ENCODE results near the gene DEGS2.

DEGS2 gene

GRCh38 chr14:100138955-100139354, 20.5 kb downstream of the DEGS2 start:
- H3K4me1 ChIP-seq, result no peaks in the 10 kb centered on the region
- no peak overlapping the region for H3K4me2 ChIP-seq (ENCODE audit: low read length)
- no peaks in the 10 kb centered on the region for H3K79me2 ChIP-seq
- H3K27ac ChIP-seq, result no peak overlapping the region
- no peaks in the 10 kb centered on the region for H3K36me3 ChIP-seq (ENCODE audit: control insufficient read depth, insufficient read depth, low read length)
- no peak overlapping the region for H2AFZ ChIP-seq
- no peak overlapping the region for H3K9ac ChIP-seq
- H3K4me3 ChIP-seq (ENCODE audit: low read depth, low read length), result no peak overlapping the region
- H3K27me3 ChIP-seq (ENCODE audit: control insufficient read depth, insufficient read depth, low read length), result no peaks in the 10 kb centered on the region
- no peaks in the 10 kb centered on the region for H3K9me3 ChIP-seq (ENCODE audit: control insufficient read depth, low read length)
- no peak for TF ChIP-seq CTCF (IDR thresholded peaks at IDR 0.05)

GRCh38 chr14:100138082-100138787, 21.2 kb downstream of the DEGS2 start:
- no peak overlapping the region for H2AFZ ChIP-seq
- H3K4me1 ChIP-seq, result no peaks in the 10 kb centered on the region
- TF ChIP-seq CTCF (IDR thresholded peaks at IDR 0.05), result no peak

GRCh38 chr14:100137173-100137572, 22.3 kb downstream of the DEGS2 start:
- H3K9me3 ChIP-seq (ENCODE audit: control insufficient read depth, low read length), result no peaks in the 10 kb centered on the region
- H3K4me3 ChIP-seq (ENCODE audit: low read depth, low read length), result no peak overlapping the region
- no peak overlapping the region for H3K9ac ChIP-seq
- no peak overlapping the region for H3K27ac ChIP-seq
- no peaks in the 10 kb centered on the region for H3K79me2 ChIP-seq
- no peak overlapping the region for H2AFZ ChIP-seq
- H3K4me2 ChIP-seq (ENCODE audit: low read length), result no peak overlapping the region
- TF ChIP-seq CTCF (IDR thresholded peaks at IDR 0.05), result no peak
- no peaks in the 10 kb centered on the region for H3K36me3 ChIP-seq (ENCODE audit: control insufficient read depth, insufficient read depth, low read length)
- H3K4me1 ChIP-seq, result no peaks in the 10 kb centered on the region
- no peaks in the 10 kb centered on the region for H3K27me3 ChIP-seq (ENCODE audit: control insufficient read depth, insufficient read depth, low read length)

More at GRCh38 chr14:100138082-100138787, 21.2 kb downstream of the DEGS2 start:
- H3K27ac ChIP-seq, result no peak overlapping the region
- H3K4me3 ChIP-seq (ENCODE audit: low read depth, low read length), result no peak overlapping the region
- H3K36me3 ChIP-seq (ENCODE audit: control insufficient read depth, insufficient read depth, low read length), result no peaks in the 10 kb centered on the region
- no peak overlapping the region for H3K4me2 ChIP-seq (ENCODE audit: low read length)
- no peaks in the 10 kb centered on the region for H3K9me3 ChIP-seq (ENCODE audit: control insufficient read depth, low read length)
- no peaks in the 10 kb centered on the region for H3K27me3 ChIP-seq (ENCODE audit: control insufficient read depth, insufficient read depth, low read length)
- H3K79me2 ChIP-seq, result no peaks in the 10 kb centered on the region
- no peak overlapping the region for H3K9ac ChIP-seq

GRCh38 chr14:100135784-100136183, 23.7 kb downstream of the DEGS2 start:
- Histone ChIP-seq H3K9me3 (ENCODE audit: control insufficient read depth, low read length) (no peaks in the 10 kb centered on the region), H3K4me2 (ENCODE audit: low read length) (no peak overlapping the region), H3K4me3 (ENCODE audit: low read depth, low read length) (no peak overlapping the region), H3K4me1 (no peaks in the 10 kb centered on the region), H3K27me3 (ENCODE audit: control insufficient read depth, insufficient read depth, low read length) (no peaks in the 10 kb centered on the region), H3K79me2 (no peaks in the 10 kb centered on the region), H2AFZ (no peak overlapping the region), H3K9ac (no peak overlapping the region), H3K36me3 (ENCODE audit: control insufficient read depth, insufficient read depth, low read length) (no peaks in the 10 kb centered on the region), H3K27ac (no peak overlapping the region)
- no peak for TF ChIP-seq CTCF (IDR thresholded peaks at IDR 0.05)

GRCh38 chr14:100135073-100135472, 24.4 kb downstream of the DEGS2 start:
- no peak overlapping the region for H2AFZ ChIP-seq
- H3K9me3 ChIP-seq (ENCODE audit: control insufficient read depth, low read length), result no peaks in the 10 kb centered on the region
- H3K4me2 ChIP-seq (ENCODE audit: low read length), result no peak overlapping the region
- H3K4me1 ChIP-seq, result no peaks in the 10 kb centered on the region
- no peaks in the 10 kb centered on the region for H3K27me3 ChIP-seq (ENCODE audit: control insufficient read depth, insufficient read depth, low read length)
- no peaks in the 10 kb centered on the region for H3K79me2 ChIP-seq
- no peak for TF ChIP-seq CTCF (IDR thresholded peaks at IDR 0.05)
- H3K9ac ChIP-seq, result no peak overlapping the region
- H3K4me3 ChIP-seq (ENCODE audit: low read depth, low read length), result no peak overlapping the region
- H3K36me3 ChIP-seq (ENCODE audit: control insufficient read depth, insufficient read depth, low read length), result no peaks in the 10 kb centered on the region
- no peak overlapping the region for H3K27ac ChIP-seq
